Stimulated activated CD8-positive, alpha-beta memory T cell treated with anti-CD3 and anti-CD28 coated beads, Interleukin-15, amount 100 ng/mL, for 48 hours (primary cell): ENCODE data around the gene CARHSP1.
"Not testable (repeated sequence)": the region's sequence is repeated elsewhere in the genome, so short reads cannot be mapped to it uniquely, and the experiment has no call there.

Source experiments
- DNase-seq, 2 donors: peaks; one replicate each; pipeline ENCODE4 v3.0.0-alpha.2; 2020; ENCODE audit warnings: low read depth in 2 of 2

Gene CARHSP1

DNA sequence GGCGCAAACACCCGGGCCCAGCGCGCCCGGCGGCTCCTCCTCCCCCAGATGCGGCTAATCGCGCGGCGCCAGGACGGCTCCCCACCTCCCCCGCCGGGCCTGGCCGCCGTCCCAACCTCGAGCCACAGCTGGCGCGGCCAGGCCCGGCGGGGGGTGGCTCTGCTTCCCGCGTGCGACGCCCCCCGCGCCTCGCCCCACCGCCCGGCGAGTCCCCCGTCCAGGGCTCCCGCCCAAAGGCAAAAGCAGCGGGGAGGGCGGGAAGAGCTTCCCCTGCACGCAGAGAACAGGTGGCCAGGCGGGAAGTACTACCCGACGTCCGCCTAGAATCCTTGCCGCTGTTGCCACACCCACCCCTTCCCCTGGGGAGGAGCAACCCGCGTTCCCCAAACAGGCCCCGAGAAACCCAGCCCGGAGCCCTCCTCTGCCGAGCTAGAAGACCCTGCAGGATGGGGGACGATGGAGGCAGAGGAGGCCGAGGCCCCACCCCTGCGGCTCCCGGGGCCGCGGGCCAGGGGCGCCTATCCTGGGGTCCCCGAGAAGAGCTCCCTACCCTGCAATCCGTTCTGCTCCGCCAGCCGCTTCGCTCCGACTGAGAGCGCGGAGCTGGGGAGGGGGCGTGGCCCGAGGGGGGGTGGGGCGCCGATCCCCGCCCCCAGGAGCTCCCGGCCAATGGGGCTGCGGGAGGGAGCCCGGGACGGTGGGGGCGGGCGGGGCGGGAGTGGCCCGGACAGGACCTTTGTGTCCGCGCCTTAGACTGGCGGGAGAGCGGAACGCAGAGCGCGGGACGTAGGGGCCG lies at the start of gene CARHSP1:
TSS of gene CARHSP1 (minus strand) at position 591 of the 796 bp plus-strand sequence. CDS start 9,678 bp downstream, outside the sequence.
- DNase-seq: peak; percentile 76 to 87

DNA sequence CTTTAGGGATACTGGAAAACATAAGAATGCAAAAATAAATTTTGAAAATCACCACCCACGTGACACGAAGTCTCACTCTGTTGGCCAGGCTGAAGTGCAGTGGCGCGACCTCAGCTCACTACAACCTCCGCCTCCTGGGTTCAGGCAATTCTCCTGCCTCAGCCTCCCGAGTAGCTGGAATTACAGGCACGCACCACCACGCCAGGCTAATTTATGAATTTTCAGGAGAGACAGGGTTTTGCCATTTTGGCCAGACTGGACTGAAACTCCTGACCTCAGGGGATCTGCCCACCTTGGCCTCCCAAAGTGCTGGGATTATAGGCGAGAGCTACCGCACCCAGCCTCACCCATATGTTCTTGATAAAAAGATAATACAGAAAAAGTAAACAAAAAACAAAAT lies 48.5 kb upstream of the CARHSP1 start:
- DNase-seq: not testable (repeated sequence)

DNA sequence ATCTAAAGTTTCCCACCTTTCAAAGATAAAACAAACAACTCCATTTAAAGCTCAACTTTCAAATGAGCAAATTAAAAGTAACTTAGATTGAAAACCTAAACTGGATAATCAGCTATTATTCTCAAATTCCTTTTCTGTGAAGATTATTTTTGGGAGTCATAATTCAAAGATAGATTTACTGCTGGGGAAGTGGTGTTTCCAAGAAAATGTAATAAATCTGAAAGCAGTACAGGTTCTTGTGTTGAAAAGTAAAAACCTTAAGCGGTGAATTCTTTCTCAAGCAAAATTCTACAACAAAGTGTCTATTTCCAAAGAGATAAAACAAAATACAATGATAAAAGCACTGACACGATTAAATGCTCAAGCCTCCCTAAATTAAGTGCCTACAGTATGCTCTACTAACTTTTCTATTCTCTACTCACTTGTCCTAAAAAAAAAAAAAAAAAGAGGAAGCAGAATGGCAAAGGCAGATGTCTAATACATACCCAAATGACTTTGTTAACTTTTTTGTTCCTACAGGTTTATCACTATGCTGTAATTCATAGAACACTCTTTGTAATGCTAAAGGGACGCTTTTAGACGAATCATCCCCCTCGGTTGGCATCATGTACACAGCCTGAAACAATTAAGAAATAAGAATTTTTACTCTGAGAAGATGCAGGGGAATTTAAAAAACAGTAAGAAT lies 47.9 kb upstream of the CARHSP1 start:
- DNase-seq: no peak

DNA sequence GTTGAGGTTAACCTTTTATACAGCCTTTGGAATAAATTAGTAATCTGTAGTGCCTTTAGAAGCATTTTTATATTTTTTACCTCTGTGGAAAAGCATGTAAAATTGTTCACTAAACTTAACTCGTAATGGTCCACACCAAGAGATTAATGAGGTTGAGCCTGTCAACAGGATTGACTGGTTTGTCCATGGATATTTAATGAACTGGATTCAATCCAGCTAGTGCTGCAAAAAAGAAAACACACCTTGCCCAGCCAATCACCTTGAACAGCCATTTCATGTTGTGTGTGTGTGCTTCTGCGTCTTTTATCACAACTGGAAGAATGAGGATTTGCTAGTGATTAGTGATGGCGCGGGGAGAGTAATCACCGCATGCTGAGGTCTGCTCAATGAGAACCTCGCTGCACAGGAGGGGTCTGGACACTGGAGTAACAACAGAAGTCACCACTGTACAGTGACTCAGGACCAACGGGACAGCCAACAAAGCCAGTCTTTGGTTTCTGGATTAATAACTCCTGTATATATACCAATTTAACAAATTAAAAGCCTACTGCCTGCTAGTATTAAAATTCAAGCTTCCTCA lies 47.0 kb upstream of the CARHSP1 start:
- no peak for DNase-seq

DNA sequence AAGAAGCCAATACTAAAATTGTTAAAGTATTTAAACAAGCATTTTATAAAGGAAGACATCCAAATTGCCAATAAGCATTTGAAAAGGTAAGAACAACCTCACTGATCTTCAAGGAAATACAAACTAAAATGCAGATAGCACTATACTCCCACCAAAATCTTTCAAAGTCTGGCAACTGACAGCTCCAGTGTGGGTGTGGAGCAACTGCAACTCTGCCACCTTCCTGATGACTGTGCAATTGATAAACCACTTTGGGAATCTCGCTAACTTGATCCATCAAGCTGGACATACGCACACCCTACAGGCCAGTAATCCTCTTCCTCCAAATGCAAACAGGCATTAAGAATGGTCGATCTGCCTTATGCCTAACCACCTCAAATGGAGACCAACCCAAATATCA lies 45.3 kb upstream of the CARHSP1 start:
- no peak for DNase-seq

DNA sequence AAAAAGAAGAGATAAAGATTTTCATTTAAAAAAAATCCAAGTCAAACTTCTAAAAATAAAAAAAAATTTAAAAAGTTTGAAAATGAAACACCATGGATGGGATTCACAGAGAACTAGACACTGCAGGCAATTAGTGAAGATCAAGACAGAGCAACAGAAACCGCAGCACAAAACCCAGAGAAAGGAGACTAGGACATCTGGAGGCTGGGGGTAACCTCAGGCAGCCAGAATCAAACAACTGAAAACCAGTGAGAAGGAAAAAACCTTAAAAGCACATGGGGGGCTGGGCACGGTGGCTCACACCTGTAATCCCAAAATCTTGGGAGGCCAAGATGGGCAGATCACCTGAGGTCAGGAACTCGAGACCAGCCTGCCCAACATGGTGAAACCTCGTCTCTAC lies 44.0 kb upstream of the CARHSP1 start:
- no peak for DNase-seq

DNA sequence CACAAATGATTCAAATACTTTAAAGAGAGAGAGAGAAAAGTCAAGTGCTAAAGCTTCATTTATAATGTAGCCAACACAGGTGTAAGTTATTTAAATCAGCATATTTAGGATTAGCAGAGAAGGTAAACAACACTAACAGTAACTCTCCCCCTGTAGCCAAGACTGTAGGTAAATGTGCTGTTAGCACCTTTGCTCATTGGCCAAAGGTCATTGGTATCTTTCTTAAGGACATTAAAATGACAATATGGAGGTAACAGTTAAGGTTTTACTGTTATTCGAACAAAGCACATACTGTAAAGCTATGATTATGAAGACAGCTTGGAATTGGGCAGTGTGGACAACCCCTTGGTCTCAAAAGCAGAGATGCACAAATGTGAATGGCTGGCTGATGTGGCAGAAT lies 42.0 kb upstream of the CARHSP1 start:
- DNase-seq: no peak

DNA sequence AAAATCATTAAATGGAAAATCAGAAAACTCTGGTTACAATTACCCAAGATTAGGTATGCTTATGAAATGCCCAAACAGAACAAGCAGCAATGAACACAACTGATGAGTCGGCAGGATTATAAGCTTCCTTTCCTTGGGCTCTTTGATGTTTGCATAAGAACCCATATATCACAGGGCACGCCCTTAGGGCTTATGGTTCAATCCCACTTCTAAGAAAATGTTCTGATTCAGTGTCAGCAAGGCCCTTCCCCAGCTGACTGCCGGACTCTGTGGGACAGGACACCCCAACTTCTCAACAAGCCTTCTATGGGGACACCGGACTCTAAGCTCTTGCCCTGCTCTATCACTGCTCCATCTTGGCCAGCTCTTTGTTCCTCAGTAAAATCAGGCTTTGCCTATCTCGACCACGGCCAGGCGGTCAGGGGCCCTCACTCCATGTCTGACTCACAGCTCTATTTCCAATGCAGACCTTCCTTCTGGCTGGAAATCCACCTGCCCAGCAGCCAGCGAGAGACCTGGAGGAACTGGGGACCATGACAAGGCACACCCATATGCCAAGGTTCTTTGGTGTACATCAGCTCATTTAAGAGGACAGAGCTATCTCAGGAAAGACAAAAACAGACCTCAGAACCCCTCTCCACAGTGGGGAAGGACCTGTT lies 40.1 kb upstream of the CARHSP1 start:
- DNase-seq: no peak

DNA sequence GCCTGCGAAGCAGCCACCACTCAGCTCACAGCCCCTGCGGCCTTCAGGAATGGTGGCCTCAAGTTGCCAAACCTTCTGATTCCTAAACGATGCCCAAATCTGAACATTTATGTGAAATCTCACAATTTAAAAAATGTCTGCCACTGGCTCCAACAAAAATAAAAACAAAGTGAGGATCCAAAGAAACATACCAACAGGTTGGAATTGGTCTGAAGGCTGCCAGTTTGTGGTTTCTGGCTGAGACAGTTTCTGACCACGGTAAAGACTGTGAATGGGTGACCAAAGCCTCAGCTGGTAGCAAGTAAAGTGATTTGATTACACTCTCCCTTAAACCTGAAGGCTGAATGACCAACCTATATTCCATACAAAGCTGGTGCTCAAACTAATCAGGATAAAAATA lies 38.3 kb upstream of the CARHSP1 start:
- DNase-seq: no peak

DNA sequence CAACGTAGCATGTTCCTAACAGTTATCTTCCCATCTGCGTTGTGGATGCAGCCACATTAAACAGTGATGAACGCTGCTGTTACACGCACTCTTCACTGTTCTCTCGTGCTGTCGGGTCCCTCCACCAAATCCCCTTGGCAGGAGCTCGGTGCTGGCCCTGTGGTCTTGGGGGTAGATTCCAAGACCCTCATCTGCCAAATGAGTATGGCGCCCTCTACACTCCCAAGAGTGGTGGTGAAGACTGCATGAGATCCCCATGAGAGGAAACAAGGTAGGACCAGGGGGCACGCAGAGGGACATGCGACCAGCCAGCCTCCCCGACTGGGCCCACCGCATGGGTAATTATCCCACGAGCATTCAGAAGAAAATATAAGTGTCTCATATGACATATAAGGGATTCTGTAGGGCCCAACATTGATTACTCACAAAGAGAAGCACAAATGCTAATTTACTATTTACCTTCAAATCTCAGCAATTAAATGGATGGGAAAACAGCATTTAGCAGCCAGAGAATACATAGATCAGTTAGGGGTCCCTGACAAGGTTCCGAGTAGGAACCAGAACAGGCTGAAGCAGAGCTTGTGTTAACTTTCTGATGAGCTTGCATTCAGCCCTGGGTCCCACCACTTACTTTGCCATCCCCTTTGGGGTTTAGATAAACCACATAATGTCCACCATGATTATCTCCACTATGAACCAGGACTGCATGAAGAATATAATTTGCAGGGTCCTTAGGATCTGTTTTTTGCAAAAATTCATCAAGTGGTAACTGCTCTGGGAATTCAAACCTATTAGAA lies 37.2 kb upstream of the CARHSP1 start:
- no peak for DNase-seq

DNA sequence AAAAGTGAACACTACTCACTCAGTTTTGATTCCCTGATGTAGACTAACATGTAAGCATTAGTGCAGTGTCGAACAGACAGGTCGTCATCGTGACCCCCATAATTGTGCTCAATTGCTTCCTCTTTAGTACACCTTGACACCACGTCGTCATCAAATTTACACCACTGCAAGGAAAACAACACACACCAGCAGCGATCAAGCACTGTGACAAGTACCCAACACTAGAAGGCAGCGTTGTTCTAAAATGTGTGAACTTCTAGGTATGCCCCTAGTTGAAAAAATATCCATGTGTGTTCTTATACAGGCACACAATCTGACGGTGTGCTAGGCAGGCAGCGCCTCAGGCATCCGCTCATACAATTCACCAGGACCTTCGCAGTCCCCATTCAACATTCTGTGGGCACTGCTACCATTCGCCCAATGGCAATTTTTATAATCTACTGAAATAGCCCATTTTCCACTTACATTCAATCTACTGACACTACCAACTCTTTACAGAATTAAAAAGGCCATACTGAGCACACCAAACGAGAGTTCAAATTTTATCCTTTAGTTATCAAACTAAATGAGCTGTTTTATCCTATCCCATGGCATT lies 36.5 kb upstream of the CARHSP1 start:
- DNase-seq: no peak

DNA sequence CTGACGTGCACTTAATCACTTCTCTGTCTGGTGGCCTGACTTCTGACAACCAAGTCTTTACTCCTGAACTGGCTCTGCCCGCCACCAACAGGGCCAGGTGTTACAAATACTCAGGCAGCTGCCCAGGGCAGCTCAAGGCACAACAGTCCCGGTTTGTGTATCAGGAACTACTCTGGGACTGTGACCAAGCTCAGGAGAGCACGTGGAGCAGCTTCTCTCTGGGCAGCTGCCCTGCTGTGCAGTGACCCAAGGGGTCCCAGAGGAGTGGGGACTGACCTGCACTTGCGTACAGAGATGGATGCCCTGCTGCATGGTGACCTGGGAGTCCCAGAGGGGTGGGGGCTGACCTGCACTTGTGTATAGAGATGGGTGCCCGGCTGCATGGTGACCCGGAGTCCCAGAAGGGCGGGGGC lies 35.2 kb upstream of the CARHSP1 start:
- DNase-seq: no peak

DNA sequence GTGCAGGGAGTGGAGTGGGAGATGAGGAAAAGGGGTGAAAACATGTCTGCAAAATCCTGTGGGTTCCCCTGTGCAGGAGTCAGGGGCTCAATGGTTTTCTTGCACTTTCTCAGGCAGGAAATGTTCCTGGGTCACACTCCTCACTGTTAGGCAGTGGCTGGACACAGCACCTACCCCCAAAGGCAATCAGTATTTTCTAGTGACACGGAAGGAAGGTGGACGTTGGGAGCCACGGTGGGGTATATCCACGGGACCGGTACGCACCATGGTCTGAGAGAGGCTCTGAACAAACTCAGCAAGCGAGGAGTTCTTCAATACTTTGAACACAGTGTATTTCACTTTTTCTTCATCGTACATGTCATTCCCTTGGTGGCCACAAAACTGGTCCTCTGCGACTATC lies 34.2 kb upstream of the CARHSP1 start:
- no peak for DNase-seq

DNA sequence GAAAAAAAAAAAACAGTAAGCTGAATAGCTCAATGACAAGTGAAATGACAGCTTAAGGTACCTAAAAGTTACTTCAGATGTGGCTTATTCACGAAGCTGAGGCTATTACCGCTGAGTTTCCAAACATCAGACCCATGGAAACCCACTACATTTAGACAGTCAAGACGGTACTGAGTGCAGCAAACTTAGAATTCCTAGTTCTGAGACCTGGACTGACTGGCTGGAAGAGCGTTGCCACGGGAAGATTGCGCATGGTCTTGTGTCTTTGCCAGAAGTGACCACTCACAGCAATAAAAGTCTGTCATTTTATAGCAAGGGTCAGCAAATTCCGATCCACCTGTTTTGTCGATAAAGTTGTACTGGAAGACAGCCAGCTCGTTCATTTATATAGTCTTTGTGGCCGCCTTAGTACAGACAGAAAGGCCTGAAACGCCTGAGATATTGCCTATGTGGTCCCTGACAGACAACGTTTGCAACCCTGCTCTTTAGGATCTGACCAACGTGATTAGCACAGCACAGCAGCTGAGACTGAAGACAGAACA lies 32.6 kb upstream of the CARHSP1 start:
- no peak for DNase-seq

DNA sequence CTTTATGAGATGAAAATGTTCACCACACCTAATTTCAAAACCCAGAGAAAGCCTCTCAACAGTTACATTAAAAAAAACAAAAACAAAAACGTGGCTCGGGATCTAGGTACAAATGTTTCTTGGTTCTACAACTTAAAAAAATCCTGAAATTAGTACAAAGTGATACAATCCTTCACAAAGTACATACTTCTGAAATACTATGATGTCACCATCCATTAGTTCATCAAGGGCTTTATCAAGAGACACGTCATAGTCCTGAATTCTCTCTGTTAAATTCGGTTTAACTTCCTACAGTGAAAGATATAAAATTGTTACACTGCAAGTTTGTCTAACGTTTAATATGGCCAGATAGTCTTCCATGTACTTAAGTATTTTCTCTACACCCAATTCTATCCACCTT lies 31.5 kb upstream of the CARHSP1 start:
- no peak for DNase-seq

DNA sequence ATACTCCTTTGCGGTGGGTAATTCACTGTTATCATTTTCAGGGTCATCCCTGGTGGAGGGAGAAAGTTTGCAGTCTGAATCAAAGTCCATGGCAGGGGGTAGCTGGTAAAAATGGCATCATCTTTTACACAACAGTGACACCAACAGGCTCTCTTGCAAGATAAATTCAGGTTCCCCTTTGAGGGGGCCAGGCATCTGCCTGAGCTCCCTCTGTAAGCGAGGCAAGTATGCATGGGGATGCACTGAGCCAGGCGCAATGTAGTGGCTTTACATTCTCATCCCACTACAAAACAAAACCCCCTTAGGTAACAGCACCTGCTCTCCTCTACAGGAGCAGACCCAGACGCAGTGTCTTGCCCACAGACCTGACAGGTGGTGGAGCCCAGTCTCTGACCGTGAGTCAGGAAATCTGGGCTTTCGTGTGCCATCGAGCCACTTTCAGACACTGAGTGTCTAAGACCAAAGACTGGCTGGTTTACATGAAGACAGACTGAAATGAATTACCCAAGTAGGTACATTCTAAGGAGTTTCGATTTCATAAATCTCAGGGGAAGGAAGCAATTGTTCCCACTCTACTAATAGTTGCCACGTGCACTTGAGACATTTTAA lies 31.0 kb upstream of the CARHSP1 start:
- DNase-seq: no peak

DNA sequence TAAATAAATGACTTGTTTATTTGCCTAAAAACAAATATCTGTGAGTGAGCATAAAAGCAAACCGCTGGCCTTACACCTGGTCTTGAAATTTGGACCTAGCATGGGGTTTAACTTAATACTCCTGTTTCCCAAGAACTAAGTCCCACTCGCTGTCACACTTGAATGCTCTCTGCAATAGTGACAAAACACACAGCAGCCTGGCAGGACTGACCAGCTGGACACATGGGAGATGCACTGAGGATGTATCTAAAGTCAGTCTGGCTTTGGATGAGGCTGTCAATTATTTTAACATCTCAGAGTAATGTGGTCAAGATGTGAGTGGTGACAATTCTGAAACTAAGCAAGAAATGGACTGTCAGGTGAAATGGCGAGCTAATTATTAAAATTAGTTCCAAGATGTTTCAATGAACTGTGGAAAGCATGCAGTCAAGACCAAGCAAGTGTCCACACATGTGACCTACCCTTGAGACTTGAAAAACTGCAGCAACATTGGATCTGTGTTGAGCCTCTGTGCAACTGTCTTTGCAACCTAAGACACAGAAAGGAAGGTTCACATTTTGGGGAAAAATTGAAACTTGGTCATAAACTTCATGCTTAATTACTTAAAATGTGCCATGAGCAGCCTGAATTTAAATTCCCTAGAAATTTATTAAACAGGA lies 30.0 kb upstream of the CARHSP1 start:
- no peak for DNase-seq

DNA sequence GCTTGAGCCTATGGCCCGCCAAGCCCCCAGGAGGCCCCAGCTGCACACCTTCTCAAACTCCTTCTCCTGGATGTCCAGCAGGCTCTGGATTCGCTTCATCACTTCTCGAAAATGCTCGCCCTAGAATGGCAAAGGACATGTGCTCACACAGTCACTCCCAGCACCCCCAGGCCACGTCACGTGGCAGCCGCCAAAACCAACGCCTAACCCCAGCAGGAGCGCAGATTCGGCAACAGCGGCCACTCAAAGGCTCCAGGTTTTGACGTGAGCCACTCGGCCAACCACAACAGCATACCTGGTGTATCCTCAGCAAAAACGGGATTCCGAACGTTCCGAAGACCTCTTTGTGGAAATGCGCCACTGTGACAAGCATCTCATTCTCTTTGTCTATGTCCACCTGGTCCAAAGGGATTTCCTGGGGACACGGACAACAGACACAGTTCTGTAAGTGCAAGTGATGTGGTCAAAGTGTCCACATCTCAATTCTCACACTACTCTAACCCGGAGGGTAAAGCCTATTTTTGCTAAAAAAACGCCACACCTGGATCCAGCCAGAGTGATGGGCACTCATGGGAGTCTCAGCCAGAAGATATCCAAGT lies 26.0 kb upstream of the CARHSP1 start:
- DNase-seq: no peak

DNA sequence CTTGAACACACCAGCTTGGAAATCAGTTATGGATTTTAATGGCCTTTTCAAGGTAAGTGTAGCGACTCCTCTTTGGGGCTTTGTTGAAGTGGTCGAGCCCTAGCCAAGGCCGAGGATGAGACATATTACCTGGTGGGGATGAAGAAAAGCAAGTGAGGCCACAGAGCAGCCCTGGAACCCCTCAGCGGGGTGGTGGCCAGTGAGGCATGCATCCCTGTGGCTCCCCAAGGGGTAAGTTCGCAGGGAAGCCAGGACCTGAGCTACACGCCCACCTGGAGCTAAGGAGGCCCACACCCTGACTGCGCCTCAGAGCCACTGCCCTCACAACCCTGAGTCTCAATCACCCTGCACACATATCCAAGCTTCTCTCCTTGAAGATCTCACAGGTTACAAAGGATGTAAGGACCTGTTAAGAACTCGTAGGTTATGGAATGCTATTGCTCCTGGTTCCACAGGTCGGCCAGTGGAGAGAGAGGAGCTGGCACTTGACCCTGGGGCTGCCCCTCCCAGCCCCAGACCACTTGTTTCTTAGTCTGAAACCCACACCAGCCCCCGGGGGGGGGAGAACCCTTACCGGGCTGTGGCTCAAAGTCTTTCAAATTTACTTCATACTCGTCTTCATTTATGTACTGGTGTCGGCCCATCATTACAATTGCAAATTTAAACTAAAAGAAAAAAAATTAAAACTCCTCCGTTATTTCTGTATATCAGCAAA lies 25.3 kb upstream of the CARHSP1 start:
- no peak for DNase-seq
